GM19397 (cell line): ENCODE results near the gene RTN4R.
"Not testable (repeated sequence)": the region's sequence is repeated elsewhere in the genome, so short reads cannot be mapped to it uniquely, and the experiment has no call there.

Experiments
- ATAC-seq: cut with Tn5 transposase; IDR thresholded peaks from one replicate; pipeline ENCODE4 v1.9.1; 2021; ENCODE audit warnings: mild to moderate bottlenecking, moderate library complexity; ENCODE audit not compliant: unreplicated experiment

The RTN4R gene

GRCh38 chr22:20305894-20306645 is 38.0 kb upstream of the RTN4R start:
- ATAC-seq = no peak

GRCh38 chr22:20305230-20305893 is 37.2 kb upstream of the RTN4R start:
- not testable (repeated sequence) for ATAC-seq

GRCh38 chr22:20304646-20305045 is 36.5 kb upstream of the RTN4R start:
- ATAC-seq = no peak

GRCh38 chr22:20303229-20303534 is 35.1 kb upstream of the RTN4R start:
- not testable (repeated sequence) for ATAC-seq

- ATAC-seq = no peak
Measured at GRCh38 chr22:20302438-20303228, 34.5 kb upstream of the RTN4R start.

- peak; percentile 22 for ATAC-seq
Measured at GRCh38 chr22:20299746-20300136, 31.6 kb upstream of the RTN4R start.

- ATAC-seq = peak; percentile 63
Measured at GRCh38 chr22:20298803-20299745, 31.0 kb upstream of the RTN4R start.

- ATAC-seq = no peak
Measured at GRCh38 chr22:20298110-20298802, 30.1 kb upstream of the RTN4R start.

- ATAC-seq = no peak
Measured at GRCh38 chr22:20297414-20298109, 29.4 kb upstream of the RTN4R start.

GRCh38 chr22:20296598-20296997 is 28.5 kb upstream of the RTN4R start:
- no peak for ATAC-seq

GRCh38 chr22:20295262-20296064 is 27.3 kb upstream of the RTN4R start:
- no peak for ATAC-seq

GRCh38 chr22:20292673-20293232 is 24.6 kb upstream of the RTN4R start:
- no peak for ATAC-seq

- no peak for ATAC-seq
Measured at GRCh38 chr22:20292108-20292507, 24.0 kb upstream of the RTN4R start.

GRCh38 chr22:20291604-20292063 is 23.5 kb upstream of the RTN4R start:
- ATAC-seq = no peak

GRCh38 chr22:20291249-20291586 is 23.1 kb upstream of the RTN4R start:
- no peak for ATAC-seq

GRCh38 chr22:20290578-20291248 is 22.6 kb upstream of the RTN4R start:
- ATAC-seq = no peak

- ATAC-seq = no peak
Measured at GRCh38 chr22:20290045-20290392, 21.9 kb upstream of the RTN4R start.
